Peyer's patch (tissue), 4 donors: ENCODE data around the gene PFKP.

ENCODE experiments used
- CTCF ChIP-seq, 6 experiments: fragments of 450-650 bp in 4 of 6; fragments of 200-600 bp in 2 of 6; sonication (generic) in 1 of 6; IDR thresholded peaks; one replicate each; pipeline ENCODE4 v1.5.1; 2017 to 2019; ENCODE audit warnings: antibody characterized with exemption in 6 of 6, mild to moderate bottlenecking in 3 of 6, moderate library complexity in 1 of 6
- POLR2A ChIP-seq, 2 donors: fragments of 450-650 bp; IDR thresholded peaks; one replicate each; pipeline ENCODE4 v1.5.1; 2017; ENCODE audit warnings: antibody characterized with exemption in 2 of 2, mild to moderate bottlenecking in 2 of 2, moderate library complexity in 2 of 2

GRCh38 chr10:3094609-3095036, 27.3 kb downstream of the PFKP start:
- TF ChIP-seq POLR2A (IDR thresholded peaks at IDR 0.05) = no peak
- no peak for TF ChIP-seq CTCF (IDR thresholded peaks at IDR 0.05)
